NCI-H2196 (cell line): ENCODE results near the gene ZDHHC23.
A peak's percentile ranks its signal among the peaks of the same experiment; 100 is the strongest.

ENCODE experiments used
- DNase-seq: peaks from one replicate; lab custom pipeline; 2025; ENCODE audit not compliant: unreplicated experiment; lab: John Stamatoyannopoulos, UW

ZDHHC23 gene

GRCh38 chr3:113947372-113948014, at the start of gene ZDHHC23:
Gene ZDHHC23 (plus strand): TSS chr3:113948013. CDS start chr3:113948803, 790 bp downstream.
- DNase-seq = peak; percentile 89

- no peak for DNase-seq
Observed at GRCh38 chr3:113898892-113899291, 48.9 kb upstream of the ZDHHC23 start.

- no peak for DNase-seq
Observed at GRCh38 chr3:113906568-113907140, 41.2 kb upstream of the ZDHHC23 start.

- DNase-seq = no peak
Observed at GRCh38 chr3:113908133-113908532, 39.7 kb upstream of the ZDHHC23 start.

- DNase-seq = no peak
Observed at GRCh38 chr3:113910966-113911365, 36.8 kb upstream of the ZDHHC23 start.

GRCh38 chr3:113912552-113913236, 35.1 kb upstream of the ZDHHC23 start:
- peak; percentile 85 for DNase-seq

GRCh38 chr3:113914646-113915045, 33.2 kb upstream of the ZDHHC23 start:
- no peak for DNase-seq

- no peak for DNase-seq
Observed at GRCh38 chr3:113927556-113927955, 20.3 kb upstream of the ZDHHC23 start.

- no peak for DNase-seq
Observed at GRCh38 chr3:113946831-113947230, 982 bp upstream of the ZDHHC23 start.

- DNase-seq = peak; percentile 74
Observed at GRCh38 chr3:113948015-113948917, 453 bp downstream of the ZDHHC23 start.

GRCh38 chr3:113952921-113953320, 5.1 kb downstream of the ZDHHC23 start:
- no peak for DNase-seq

- DNase-seq = no peak
Observed at GRCh38 chr3:113953677-113954076, 5.9 kb downstream of the ZDHHC23 start.

GRCh38 chr3:113954091-113954685, 6.4 kb downstream of the ZDHHC23 start:
- no peak for DNase-seq

GRCh38 chr3:113963879-113964278, 16.1 kb downstream of the ZDHHC23 start:
- no peak for DNase-seq

- no peak for DNase-seq
Observed at GRCh38 chr3:113966172-113966571, 18.4 kb downstream of the ZDHHC23 start.

- DNase-seq = peak; percentile 14
Observed at GRCh38 chr3:113968986-113969385, 21.2 kb downstream of the ZDHHC23 start.

- DNase-seq = no peak
Observed at GRCh38 chr3:113977822-113978221, 30.0 kb downstream of the ZDHHC23 start.

GRCh38 chr3:113979916-113980315, 32.1 kb downstream of the ZDHHC23 start:
- no peak for DNase-seq

- no peak for DNase-seq
Observed at GRCh38 chr3:113981803-113982202, 34.0 kb downstream of the ZDHHC23 start.

GRCh38 chr3:113983544-113983943, 35.7 kb downstream of the ZDHHC23 start:
- no peak for DNase-seq

GRCh38 chr3:113985541-113985940, 37.7 kb downstream of the ZDHHC23 start:
- no peak for DNase-seq
